GM23338 (cell line): ENCODE data around the gene TPBG.

Experiments
- CREB1 ChIP-seq: fragments of 250-450 bp; sonication (Bioruptor Pico); IDR thresholded peaks from 2 replicates; pipeline ENCODE4 v1.5.0; 2020; ENCODE audit warnings: low read depth, mild to moderate bottlenecking, moderate library complexity
- EZH2 ChIP-seq: fragments of 200-600 bp; sonication (generic); IDR thresholded peaks from one replicate; pipeline ENCODE4 v1.8.0; 2017; ENCODE audit warnings: antibody characterized with exemption, mild to moderate bottlenecking, low read depth; ENCODE audit not compliant: unreplicated experiment
- EZH2phosphoT487 ChIP-seq: fragments of 200-600 bp; sonication (generic); IDR thresholded peaks from one replicate; pipeline ENCODE4 v1.8.1; 2018; ENCODE audit warnings: antibody characterized with exemption; ENCODE audit not compliant: unreplicated experiment
- JUNB ChIP-seq: IDR thresholded peaks from one replicate; pipeline ENCODE4 v1.6.1; 2016; ENCODE audit warnings: antibody characterized with exemption; ENCODE audit not compliant: unreplicated experiment
- NANOG ChIP-seq: IDR thresholded peaks from 2 replicates; pipeline ENCODE4 v1.6.1; 2016; ENCODE audit warnings: antibody characterized with exemption, borderline replicate concordance
- POLR2AphosphoS5 ChIP-seq: IDR thresholded peaks from 2 replicates; pipeline ENCODE4 v1.6.1; 2016; ENCODE audit warnings: antibody characterized with exemption, low read depth
- STAT1 ChIP-seq: IDR thresholded peaks from one replicate; pipeline ENCODE4 v1.6.1; 2016; ENCODE audit warnings: antibody characterized with exemption; ENCODE audit not compliant: unreplicated experiment
- ZNF331 ChIP-seq: fragments of 250-450 bp; sonication (Bioruptor Pico); IDR thresholded peaks from 2 replicates; pipeline ENCODE4 v1.5.0; 2020; ENCODE audit warnings: low read depth, mild to moderate bottlenecking, moderate library complexity
- TF ChIP-seq, protein P1 (sequence below): IDR thresholded peaks from one replicate; pipeline ENCODE4 v1.6.1; 2018; ENCODE audit warnings: antibody characterized with exemption; ENCODE audit not compliant: unreplicated experiment
- TF ChIP-seq, protein P2 (sequence below), 2 experiments: fragments of 200-600 bp in 1 of 2; sonication (generic) in 1 of 2; conservative IDR thresholded peaks; 2 replicates each; pipeline versions ENCODE4 v1.5.1 to v1.6.1; 2016 to 2017; ENCODE audit warnings: antibody characterized with exemption in 2 of 2, low read depth in 2 of 2, mild to moderate bottlenecking in 2 of 2, moderate library complexity in 1 of 2
- TF ChIP-seq, protein P3 (sequence below): IDR thresholded peaks from 2 replicates; pipeline ENCODE4 v1.6.1; 2016; ENCODE audit warnings: antibody characterized with exemption
- TF ChIP-seq, protein P4 (sequence below): fragments of 250-450 bp; sonication (Bioruptor Pico); IDR thresholded peaks from 2 replicates; pipeline ENCODE4 v1.5.0; 2020; ENCODE audit warnings: mild to moderate bottlenecking, moderate library complexity

DNA sequence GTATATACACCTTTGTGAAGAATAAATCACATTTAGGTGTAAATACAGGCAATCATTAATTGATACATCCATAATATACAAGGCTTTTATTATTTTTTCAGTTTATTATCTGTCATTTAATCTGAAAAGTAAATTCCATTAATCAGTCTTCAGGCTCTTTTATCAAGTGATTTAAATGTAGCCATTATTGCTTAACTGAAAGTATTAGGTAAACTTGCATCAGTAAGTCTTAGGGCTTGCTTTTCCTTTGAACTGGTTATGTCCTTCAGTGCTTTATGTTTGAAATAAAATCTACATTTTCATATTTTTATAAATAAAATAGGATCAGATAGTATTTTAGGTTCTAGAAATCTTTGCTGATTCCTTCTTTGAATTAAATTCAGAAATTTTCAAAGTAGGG lies 4.1 kb downstream of the TPBG start:
- TF ChIP-seq, protein P1, sequence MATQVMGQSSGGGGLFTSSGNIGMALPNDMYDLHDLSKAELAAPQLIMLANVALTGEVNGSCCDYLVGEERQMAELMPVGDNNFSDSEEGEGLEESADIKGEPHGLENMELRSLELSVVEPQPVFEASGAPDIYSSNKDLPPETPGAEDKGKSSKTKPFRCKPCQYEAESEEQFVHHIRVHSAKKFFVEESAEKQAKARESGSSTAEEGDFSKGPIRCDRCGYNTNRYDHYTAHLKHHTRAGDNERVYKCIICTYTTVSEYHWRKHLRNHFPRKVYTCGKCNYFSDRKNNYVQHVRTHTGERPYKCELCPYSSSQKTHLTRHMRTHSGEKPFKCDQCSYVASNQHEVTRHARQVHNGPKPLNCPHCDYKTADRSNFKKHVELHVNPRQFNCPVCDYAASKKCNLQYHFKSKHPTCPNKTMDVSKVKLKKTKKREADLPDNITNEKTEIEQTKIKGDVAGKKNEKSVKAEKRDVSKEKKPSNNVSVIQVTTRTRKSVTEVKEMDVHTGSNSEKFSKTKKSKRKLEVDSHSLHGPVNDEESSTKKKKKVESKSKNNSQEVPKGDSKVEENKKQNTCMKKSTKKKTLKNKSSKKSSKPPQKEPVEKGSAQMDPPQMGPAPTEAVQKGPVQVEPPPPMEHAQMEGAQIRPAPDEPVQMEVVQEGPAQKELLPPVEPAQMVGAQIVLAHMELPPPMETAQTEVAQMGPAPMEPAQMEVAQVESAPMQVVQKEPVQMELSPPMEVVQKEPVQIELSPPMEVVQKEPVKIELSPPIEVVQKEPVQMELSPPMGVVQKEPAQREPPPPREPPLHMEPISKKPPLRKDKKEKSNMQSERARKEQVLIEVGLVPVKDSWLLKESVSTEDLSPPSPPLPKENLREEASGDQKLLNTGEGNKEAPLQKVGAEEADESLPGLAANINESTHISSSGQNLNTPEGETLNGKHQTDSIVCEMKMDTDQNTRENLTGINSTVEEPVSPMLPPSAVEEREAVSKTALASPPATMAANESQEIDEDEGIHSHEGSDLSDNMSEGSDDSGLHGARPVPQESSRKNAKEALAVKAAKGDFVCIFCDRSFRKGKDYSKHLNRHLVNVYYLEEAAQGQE, result no peak
- TF ChIP-seq, protein P2, sequence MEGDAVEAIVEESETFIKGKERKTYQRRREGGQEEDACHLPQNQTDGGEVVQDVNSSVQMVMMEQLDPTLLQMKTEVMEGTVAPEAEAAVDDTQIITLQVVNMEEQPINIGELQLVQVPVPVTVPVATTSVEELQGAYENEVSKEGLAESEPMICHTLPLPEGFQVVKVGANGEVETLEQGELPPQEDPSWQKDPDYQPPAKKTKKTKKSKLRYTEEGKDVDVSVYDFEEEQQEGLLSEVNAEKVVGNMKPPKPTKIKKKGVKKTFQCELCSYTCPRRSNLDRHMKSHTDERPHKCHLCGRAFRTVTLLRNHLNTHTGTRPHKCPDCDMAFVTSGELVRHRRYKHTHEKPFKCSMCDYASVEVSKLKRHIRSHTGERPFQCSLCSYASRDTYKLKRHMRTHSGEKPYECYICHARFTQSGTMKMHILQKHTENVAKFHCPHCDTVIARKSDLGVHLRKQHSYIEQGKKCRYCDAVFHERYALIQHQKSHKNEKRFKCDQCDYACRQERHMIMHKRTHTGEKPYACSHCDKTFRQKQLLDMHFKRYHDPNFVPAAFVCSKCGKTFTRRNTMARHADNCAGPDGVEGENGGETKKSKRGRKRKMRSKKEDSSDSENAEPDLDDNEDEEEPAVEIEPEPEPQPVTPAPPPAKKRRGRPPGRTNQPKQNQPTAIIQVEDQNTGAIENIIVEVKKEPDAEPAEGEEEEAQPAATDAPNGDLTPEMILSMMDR (conservative IDR thresholded peaks at IDR 0.05; ENCODE audit: low read depth in 2 of 2), result no peak
- TF ChIP-seq, protein P3, sequence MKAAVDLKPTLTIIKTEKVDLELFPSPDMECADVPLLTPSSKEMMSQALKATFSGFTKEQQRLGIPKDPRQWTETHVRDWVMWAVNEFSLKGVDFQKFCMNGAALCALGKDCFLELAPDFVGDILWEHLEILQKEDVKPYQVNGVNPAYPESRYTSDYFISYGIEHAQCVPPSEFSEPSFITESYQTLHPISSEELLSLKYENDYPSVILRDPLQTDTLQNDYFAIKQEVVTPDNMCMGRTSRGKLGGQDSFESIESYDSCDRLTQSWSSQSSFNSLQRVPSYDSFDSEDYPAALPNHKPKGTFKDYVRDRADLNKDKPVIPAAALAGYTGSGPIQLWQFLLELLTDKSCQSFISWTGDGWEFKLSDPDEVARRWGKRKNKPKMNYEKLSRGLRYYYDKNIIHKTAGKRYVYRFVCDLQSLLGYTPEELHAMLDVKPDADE, result no peak
- TF ChIP-seq ZNF331 (CRISPR knock-in tag) (no peak), EZH2 (no peak), POLR2AphosphoS5 (no peak), NANOG (no peak), EZH2phosphoT487 (no peak), CREB1 (CRISPR knock-in tag) (no peak), STAT1 (no peak), JUNB (no peak)
- TF ChIP-seq, protein P4, sequence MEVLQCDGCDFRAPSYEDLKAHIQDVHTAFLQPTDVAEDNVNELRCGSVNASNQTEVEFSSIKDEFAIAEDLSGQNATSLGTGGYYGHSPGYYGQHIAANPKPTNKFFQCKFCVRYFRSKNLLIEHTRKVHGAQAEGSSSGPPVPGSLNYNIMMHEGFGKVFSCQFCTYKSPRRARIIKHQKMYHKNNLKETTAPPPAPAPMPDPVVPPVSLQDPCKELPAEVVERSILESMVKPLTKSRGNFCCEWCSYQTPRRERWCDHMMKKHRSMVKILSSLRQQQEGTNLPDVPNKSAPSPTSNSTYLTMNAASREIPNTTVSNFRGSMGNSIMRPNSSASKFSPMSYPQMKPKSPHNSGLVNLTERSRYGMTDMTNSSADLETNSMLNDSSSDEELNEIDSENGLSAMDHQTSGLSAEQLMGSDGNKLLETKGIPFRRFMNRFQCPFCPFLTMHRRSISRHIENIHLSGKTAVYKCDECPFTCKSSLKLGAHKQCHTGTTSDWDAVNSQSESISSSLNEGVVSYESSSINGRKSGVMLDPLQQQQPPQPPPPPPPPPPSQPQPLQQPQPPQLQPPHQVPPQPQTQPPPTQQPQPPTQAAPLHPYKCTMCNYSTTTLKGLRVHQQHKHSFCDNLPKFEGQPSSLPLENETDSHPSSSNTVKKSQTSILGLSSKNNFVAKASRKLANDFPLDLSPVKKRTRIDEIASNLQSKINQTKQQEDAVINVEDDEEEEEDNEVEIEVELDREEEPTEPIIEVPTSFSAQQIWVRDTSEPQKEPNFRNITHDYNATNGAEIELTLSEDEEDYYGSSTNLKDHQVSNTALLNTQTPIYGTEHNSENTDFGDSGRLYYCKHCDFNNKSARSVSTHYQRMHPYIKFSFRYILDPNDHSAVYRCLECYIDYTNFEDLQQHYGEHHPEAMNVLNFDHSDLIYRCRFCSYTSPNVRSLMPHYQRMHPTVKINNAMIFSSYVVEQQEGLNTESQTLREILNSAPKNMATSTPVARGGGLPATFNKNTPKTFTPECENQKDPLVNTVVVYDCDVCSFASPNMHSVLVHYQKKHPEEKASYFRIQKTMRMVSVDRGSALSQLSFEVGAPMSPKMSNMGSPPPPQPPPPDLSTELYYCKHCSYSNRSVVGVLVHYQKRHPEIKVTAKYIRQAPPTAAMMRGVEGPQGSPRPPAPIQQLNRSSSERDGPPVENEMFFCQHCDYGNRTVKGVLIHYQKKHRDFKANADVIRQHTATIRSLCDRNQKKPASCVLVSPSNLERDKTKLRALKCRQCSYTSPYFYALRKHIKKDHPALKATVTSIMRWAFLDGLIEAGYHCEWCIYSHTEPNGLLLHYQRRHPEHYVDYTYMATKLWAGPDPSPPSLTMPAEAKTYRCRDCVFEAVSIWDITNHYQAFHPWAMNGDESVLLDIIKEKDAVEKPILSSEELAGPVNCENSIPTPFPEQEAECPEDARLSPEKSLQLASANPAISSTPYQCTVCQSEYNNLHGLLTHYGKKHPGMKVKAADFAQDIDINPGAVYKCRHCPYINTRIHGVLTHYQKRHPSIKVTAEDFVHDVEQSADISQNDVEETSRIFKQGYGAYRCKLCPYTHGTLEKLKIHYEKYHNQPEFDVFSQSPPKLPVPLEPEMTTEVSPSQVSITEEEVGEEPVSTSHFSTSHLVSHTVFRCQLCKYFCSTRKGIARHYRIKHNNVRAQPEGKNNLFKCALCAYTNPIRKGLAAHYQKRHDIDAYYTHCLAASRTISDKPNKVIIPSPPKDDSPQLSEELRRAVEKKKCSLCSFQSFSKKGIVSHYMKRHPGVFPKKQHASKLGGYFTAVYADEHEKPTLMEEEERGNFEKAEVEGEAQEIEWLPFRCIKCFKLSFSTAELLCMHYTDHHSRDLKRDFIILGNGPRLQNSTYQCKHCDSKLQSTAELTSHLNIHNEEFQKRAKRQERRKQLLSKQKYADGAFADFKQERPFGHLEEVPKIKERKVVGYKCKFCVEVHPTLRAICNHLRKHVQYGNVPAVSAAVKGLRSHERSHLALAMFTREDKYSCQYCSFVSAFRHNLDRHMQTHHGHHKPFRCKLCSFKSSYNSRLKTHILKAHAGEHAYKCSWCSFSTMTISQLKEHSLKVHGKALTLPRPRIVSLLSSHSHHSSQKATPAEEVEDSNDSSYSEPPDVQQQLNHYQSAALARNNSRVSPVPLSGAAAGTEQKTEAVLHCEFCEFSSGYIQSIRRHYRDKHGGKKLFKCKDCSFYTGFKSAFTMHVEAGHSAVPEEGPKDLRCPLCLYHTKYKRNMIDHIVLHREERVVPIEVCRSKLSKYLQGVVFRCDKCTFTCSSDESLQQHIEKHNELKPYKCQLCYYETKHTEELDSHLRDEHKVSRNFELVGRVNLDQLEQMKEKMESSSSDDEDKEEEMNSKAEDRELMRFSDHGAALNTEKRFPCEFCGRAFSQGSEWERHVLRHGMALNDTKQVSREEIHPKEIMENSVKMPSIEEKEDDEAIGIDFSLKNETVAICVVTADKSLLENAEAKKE (CRISPR knock-in tag), result no peak
